HEK293T (cell line): Measurements from ENCODE around the gene CDK12.
A peak's percentile ranks its signal among the peaks of the same experiment; 100 is the strongest.
"Not testable (repeated sequence)": the region's sequence is repeated elsewhere in the genome, so short reads cannot be mapped to it uniquely, and the experiment has no call there.

Experiments
- CTCF ChIA-PET: fragments of 350-600 bp; formaldehyde crosslinking; extraction: SDS; loops from one replicate; lab custom pipeline; 2021; ENCODE audit warnings: antibody characterized with exemption, inconsistent platforms; lab: Yijun Ruan, JAX
- POLR2A ChIA-PET: fragments of 350-600 bp; formaldehyde crosslinking; extraction: SDS; loops from one replicate; lab custom pipeline; 2020; ENCODE audit warnings: antibody characterized with exemption, inconsistent platforms; lab: Yijun Ruan, JAX
- DNase-seq: peaks from one replicate; pipeline ENCODE4 v3.0.0; 2012; ENCODE audit warnings: mixed read lengths; ENCODE audit errors: extremely low spot score
- ARNT ChIP-seq: fragments of 450-650 bp; IDR thresholded peaks from 2 replicates; pipeline ENCODE4 v1.6.1; 2017; ENCODE audit warnings: mild to moderate bottlenecking
- BHLHE40 ChIP-seq: fragments of 450-650 bp; IDR thresholded peaks from 2 replicates; pipeline ENCODE4 v1.6.1; 2016; ENCODE audit warnings: mild to moderate bottlenecking, moderate library complexity, borderline replicate concordance
- CTBP1 ChIP-seq: fragments of 450-650 bp; IDR thresholded peaks from 2 replicates; pipeline ENCODE4 v1.6.1; 2016; ENCODE audit warnings: borderline replicate concordance
- ELF4 ChIP-seq: fragments of 450-650 bp; IDR thresholded peaks from 2 replicates; pipeline ENCODE4 v1.6.1; 2017; ENCODE audit warnings: antibody characterized with exemption
- FOXA1 ChIP-seq: fragments of 450-650 bp; IDR thresholded peaks from 2 replicates; pipeline ENCODE4 v1.6.1; 2016; ENCODE audit warnings: mild to moderate bottlenecking
- FOXK2 ChIP-seq: fragments of 450-650 bp; IDR thresholded peaks from 2 replicates; pipeline ENCODE4 v1.6.1; 2016; ENCODE audit warnings: mild to moderate bottlenecking
- FOXM1 ChIP-seq: fragments of 450-650 bp; IDR thresholded peaks from 2 replicates; pipeline ENCODE4 v1.6.1; 2017; ENCODE audit warnings: mild to moderate bottlenecking, borderline replicate concordance
- HDGF ChIP-seq: fragments of 450-650 bp; IDR thresholded peaks from 2 replicates; pipeline ENCODE4 v1.6.1; 2017; ENCODE audit warnings: antibody characterized with exemption, borderline replicate concordance
- L3MBTL2 ChIP-seq: fragments of 450-650 bp; conservative IDR thresholded peaks from 2 replicates; pipeline ENCODE4 v1.6.1; 2016; ENCODE audit warnings: mild to moderate bottlenecking
- LEF1 ChIP-seq: fragments of 450-650 bp; IDR thresholded peaks from 2 replicates; pipeline ENCODE4 v1.6.1; 2017; ENCODE audit warnings: mild to moderate bottlenecking, borderline replicate concordance
- NFRKB ChIP-seq: fragments of 450-650 bp; IDR thresholded peaks from 2 replicates; pipeline ENCODE4 v1.6.1; 2016; ENCODE audit warnings: mild to moderate bottlenecking, moderate library complexity
- PKNOX1 ChIP-seq: fragments of 450-650 bp; IDR thresholded peaks from 2 replicates; pipeline ENCODE4 v1.6.1; 2016
- SP1 ChIP-seq: fragments of 450-650 bp; IDR thresholded peaks from 2 replicates; pipeline ENCODE4 v1.6.1; 2017
- SUZ12 ChIP-seq: fragments of 450-650 bp; IDR thresholded peaks from 2 replicates; pipeline ENCODE4 v1.6.1; 2016; ENCODE audit warnings: mild to moderate bottlenecking
- TARDBP ChIP-seq: fragments of 450-650 bp; IDR thresholded peaks from 2 replicates; pipeline ENCODE4 v1.6.1; 2016
- ZNF384 ChIP-seq: fragments of 450-650 bp; IDR thresholded peaks from 2 replicates; pipeline ENCODE4 v1.6.1; 2016

Gene CDK12

GRCh38 chr17:39450051-39450450 is 11.2 kb upstream of the CDK12 start:
- POLR2A ChIA-PET, result interaction anchor here (1.5 to 7.4 kb wide), 3 partner anchors 9 to 244 kb away, joined by 3 to 124 read pairs (median 9); partner anchors contain the start of gene CDK12
- TF ChIP-seq FOXK2 (no peak), TARDBP (no peak), HDGF (no peak), PKNOX1 (no peak), LEF1 (no peak), BHLHE40 (no peak), NFRKB (no peak), ELF4 (no peak)
- CTCF ChIA-PET, result interaction anchor here (1.0 kb wide), 1 partner anchor 97 kb away, joined by 6 read pairs; no protein-coding TSS in a partner anchor
- no peak for DNase-seq

GRCh38 chr17:39450847-39451581 is 10.3 kb upstream of the CDK12 start, which contains the start of gene MED1:
Gene MED1 (minus strand): TSS chr17:39451263. CDS start chr17:39451062, 201 bp downstream.
- TF ChIP-seq LEF1 (no peak), ELF4 (peak; percentile 69), HDGF (no peak), PKNOX1 (peak; percentile 31; the same call in 1 of the 2 replicates), ZNF384 (peak; percentile 26; the same call in 1 of the 2 replicates), BHLHE40 (no peak), NFRKB (peak; percentile 80), SP1 (peak; percentile 39; the same call in 1 of the 2 replicates)
- ChIA-PET POLR2A (interaction anchor here (0.5 to 7.4 kb wide), 14 partner anchors 10 to 251 kb away, joined by 3 to 124 read pairs (median 5); partner anchors contain the start of genes CDK12 and RPL19), CTCF (interaction anchor here (0.9 kb wide), 1 partner anchor 215 kb away, joined by 6 read pairs; no protein-coding TSS in a partner anchor)
- peak; percentile 94 for DNase-seq

- no peak for TF ChIP-seq SUZ12
- no peak for TF ChIP-seq ARNT
- TF ChIP-seq NFRKB, result no peak
- no peak for TF ChIP-seq ZNF384
- TF ChIP-seq HDGF, result no peak
- no peak for TF ChIP-seq CTBP1
- TF ChIP-seq PKNOX1, result no peak
- DNase-seq, result no peak
- ChIA-PET POLR2A (no interaction called here), CTCF (no interaction called here)
Observed at GRCh38 chr17:39455919-39456318, 5.4 kb upstream of the CDK12 start.

- ChIA-PET POLR2A (interaction anchor here (0.7 to 4.7 kb wide), 14 partner anchors 9 to 282 kb away, joined by 3 to 124 read pairs (median 4); partner anchors contain the start of genes ERBB2, MED1 and RPL19), CTCF (interaction anchor here (1.5 kb wide), 1 partner anchor 27 kb away, joined by 3 read pairs; no protein-coding TSS in a partner anchor)
- DNase-seq, result no peak
Observed at GRCh38 chr17:39461926-39462569, 762 bp downstream of the CDK12 start.

GRCh38 chr17:39462631-39463375 is 1.5 kb downstream of the CDK12 start:
- ChIA-PET POLR2A (interaction anchor here (0.7 to 4.7 kb wide), 8 partner anchors 10 to 263 kb away, joined by 3 to 124 read pairs (median 6); partner anchors contain the start of genes ERBB2, MED1 and RPL19), CTCF (interaction anchor here (0.6 to 1.5 kb wide), 3 partner anchors 26 to 451 kb away, joined by 3 read pairs; no protein-coding TSS in a partner anchor)
- DNase-seq, result no peak
- TF ChIP-seq SP1, result no peak
- TF ChIP-seq ARNT, result no peak
- no peak for TF ChIP-seq CTBP1
- no peak for TF ChIP-seq NFRKB
- no peak for TF ChIP-seq ELF4
- no peak for TF ChIP-seq ZNF384
- TF ChIP-seq LEF1, result no peak
- TF ChIP-seq L3MBTL2, result no peak
- no peak for TF ChIP-seq FOXM1
- no peak for TF ChIP-seq HDGF
- TF ChIP-seq FOXK2, result no peak
- no peak for TF ChIP-seq TARDBP
- TF ChIP-seq FOXA1, result no peak
- TF ChIP-seq BHLHE40, result no peak
- TF ChIP-seq PKNOX1, result no peak
- no peak for TF ChIP-seq SUZ12

More at GRCh38 chr17:39461926-39462569, 762 bp downstream of the CDK12 start:
- no peak for TF ChIP-seq PKNOX1
- no peak for TF ChIP-seq CTBP1
- TF ChIP-seq L3MBTL2, result no peak
- no peak for TF ChIP-seq FOXK2
- no peak for TF ChIP-seq TARDBP
- TF ChIP-seq FOXA1, result no peak
- no peak for TF ChIP-seq FOXM1
- TF ChIP-seq NFRKB, result no peak

GRCh38 chr17:39464639-39465181 is 3.4 kb downstream of the CDK12 start:
- CTCF ChIA-PET, result interaction anchor here (0.7 kb wide), 1 partner anchor 16 kb away, joined by 3 read pairs; no protein-coding TSS in a partner anchor
- DNase-seq, result not testable (repeated sequence)
- POLR2A ChIA-PET, result interaction anchor here (1.6 kb wide), 1 partner anchor 14 kb away, joined by 7 read pairs; the partner anchor contains the start of gene MED1

GRCh38 chr17:39468610-39469009 is 7.3 kb downstream of the CDK12 start:
- POLR2A ChIA-PET, result interaction anchor here (1.1 kb wide), 1 partner anchor 17 kb away, joined by 3 read pairs; the partner anchor contains the start of gene MED1
- CTCF ChIA-PET, DNase-seq: not testable (repeated sequence)
